OCI-M2 (cell line): Measurements from ENCODE around the gene LRRTM4.
"Not testable (repeated sequence)": the region's sequence is repeated elsewhere in the genome, so short reads cannot be mapped to it uniquely, and the experiment has no call there.

Experiments
- DNase-seq: peaks from one replicate; lab custom pipeline; 2025; ENCODE audit not compliant: unreplicated experiment; lab: John Stamatoyannopoulos, UW

Gene LRRTM4

DNA sequence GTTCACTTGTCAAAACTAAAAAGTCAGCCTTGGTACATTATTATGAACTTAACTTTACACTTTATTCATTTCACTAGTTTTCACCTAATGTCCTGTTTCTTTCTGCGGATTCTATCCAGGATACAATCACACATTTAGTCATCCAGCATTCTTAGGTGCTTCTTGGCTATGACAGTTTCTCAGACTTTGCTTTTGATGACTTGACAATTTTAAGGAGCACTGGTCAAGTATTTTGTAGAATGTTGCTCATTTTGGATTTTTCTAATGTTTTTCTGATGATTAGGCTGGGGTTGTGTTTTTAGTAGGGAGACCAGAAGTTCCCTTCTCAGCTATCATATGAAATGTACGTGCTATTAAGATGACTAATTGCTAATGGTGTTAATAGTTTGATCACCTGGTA, 601.2 kb downstream of the LRRTM4 start:
- no peak for DNase-seq

DNA sequence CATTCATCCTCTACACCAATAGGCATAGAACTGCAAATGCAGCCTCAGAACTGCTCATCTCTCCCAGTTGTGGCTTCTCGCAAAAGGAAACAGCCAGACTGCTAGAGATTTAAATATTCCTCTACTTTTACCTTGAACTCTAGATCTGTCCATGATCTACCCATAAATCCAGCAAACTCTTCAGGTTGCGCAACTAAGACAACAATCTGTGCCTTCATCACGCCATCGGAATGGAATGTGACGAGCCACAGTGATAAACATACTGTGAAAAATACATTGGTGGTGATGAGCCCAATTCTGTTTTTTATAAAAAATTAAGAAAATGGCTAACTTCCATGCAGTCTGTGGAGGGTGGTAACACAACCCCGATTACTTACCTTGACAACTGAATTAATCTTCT, 626.7 kb downstream of the LRRTM4 start:
- no peak for DNase-seq

GRCh38 chr2:76870581-76870980, 651.6 kb downstream of the LRRTM4 start:
- no peak for DNase-seq

DNA sequence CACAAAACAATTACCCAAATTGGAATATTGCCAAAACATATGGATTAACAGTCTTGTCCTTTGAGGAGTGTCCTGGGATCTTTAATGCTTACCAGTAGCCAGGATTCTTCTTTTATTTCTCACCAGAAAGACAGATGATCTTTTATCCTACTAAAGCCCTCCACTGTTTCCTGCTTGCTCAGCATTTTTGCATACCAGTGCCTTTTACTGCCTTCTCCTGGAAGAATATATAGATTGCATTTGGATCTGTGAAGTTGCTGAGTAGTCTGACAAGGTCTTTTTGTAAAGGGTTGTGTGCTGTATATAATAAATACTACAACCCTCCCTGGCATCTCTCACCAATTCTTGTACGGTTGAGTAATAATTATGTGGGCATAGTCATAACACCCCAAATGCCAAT, 652.2 kb downstream of the LRRTM4 start:
- no peak for DNase-seq

DNA sequence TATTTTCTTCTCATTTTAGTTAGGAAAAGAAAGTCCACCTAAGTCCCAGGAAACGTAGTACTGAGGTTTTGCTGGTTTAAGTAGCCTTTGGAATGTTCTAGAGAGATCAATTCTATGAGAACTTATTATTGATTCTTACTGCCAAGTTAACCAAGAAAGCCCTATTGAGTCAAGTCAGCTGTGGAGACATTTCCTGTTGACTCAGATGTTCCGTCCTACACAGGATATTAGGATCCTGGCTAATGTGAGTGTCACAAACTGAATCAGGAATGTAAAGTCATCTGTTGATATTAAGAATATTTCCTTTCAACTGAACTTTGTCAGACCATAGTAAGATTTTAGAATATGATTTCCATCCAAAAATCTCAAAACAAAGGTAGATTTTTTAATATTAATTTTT, 654.3 kb downstream of the LRRTM4 start:
- DNase-seq = no peak

- no peak for DNase-seq
Observed at GRCh38 chr2:76866464-76866863, 655.7 kb downstream of the LRRTM4 start.

DNA sequence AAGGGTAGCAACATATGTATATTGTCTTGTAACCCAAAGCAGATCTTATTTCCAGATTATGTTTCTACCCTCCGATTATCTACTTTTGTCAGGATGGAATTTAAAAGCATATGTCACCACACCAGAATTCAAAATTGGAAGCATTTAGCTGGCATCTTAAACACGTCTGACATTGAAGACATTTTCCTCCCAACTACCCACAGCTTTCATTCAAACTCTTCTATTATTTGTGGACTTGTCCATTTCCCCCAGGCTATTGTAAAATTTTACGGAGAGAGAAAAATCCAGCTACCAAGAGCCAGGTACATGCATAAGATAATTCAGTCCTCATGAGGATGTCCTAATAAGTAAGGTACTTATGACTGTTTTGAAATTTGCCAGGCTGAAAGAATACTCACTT, 659.3 kb downstream of the LRRTM4 start:
- DNase-seq = no peak

GRCh38 chr2:76861708-76862107, 660.5 kb downstream of the LRRTM4 start:
- no peak for DNase-seq

GRCh38 chr2:76851000-76851399, 671.2 kb downstream of the LRRTM4 start:
- DNase-seq = no peak

GRCh38 chr2:76849086-76849485, 673.1 kb downstream of the LRRTM4 start:
- no peak for DNase-seq

DNA sequence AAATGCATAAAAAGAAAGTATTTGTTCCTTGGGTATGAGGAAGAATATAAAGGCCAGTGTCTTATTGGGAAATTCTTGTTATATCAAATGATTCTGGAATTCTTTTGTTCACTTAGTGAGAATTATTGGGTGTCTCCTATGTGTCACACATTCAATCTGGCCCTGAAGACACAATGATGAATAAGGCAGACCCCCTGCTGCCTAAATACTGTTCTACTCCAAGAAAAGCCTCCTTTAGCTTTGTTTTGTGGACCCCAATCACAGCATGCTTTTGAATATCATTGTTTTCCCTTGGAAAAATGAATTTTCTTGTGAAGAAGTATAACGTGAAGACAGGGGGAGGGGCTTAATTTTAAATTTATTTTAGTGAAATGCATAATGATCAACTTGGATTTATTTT, 682.4 kb downstream of the LRRTM4 start:
- DNase-seq = no peak

DNA sequence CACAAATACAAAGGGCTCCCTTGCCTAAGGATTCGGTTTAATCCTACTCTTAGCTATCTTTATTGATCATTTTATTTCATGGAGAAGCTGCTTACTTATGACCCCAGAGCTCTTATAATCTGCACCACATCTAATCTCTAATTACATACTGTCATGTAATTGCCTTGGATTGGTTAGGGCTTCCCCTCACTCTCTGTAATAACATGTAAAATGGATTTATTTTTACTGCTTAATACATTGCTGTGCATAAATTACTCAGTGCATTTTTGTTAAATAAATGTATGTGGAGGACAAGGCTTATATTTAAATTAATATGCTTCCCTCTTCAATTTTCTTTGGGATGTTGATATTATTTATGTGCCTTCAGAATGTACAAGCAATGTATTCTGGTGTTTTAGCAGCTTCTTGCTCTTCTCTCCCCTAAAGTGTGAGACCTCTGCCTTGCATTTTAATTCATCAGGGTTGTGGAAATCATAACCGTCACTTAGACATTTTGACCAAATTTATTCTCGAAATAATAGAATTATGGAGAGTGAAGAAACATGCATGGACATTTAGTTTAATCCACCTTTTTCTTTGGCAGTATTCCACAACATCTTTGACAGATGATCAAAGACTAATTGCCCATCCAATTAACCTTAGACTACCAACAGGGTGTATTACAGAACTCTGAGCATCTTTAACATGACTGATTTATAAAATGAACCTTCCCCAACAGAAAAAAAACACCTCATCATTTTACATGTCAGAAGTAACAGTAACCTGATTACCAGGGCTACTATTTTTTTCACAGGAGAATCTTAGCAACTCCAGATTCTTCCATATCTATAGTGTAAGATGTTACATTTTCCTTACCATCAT, 692.6 kb downstream of the LRRTM4 start:
- DNase-seq = no peak

DNA sequence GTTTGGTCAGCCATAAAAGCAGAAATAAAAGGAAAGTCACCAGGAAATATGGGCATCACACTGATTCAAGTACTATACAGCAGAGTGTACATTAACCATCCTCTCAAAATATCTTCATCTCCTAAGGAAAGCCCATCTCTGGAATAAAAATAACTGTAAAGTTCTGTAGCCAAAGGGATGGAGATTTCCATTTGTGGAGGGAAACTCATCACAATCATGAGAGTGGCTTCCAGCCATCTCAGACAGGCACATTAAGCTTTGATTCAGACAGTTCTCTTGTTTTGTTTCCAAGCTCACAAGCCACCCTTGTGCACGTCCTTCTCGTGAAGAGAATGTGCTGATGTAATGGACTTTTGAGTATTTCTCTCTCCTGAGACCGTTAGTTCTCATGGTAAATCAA, 695.5 kb downstream of the LRRTM4 start:
- DNase-seq = no peak

DNA sequence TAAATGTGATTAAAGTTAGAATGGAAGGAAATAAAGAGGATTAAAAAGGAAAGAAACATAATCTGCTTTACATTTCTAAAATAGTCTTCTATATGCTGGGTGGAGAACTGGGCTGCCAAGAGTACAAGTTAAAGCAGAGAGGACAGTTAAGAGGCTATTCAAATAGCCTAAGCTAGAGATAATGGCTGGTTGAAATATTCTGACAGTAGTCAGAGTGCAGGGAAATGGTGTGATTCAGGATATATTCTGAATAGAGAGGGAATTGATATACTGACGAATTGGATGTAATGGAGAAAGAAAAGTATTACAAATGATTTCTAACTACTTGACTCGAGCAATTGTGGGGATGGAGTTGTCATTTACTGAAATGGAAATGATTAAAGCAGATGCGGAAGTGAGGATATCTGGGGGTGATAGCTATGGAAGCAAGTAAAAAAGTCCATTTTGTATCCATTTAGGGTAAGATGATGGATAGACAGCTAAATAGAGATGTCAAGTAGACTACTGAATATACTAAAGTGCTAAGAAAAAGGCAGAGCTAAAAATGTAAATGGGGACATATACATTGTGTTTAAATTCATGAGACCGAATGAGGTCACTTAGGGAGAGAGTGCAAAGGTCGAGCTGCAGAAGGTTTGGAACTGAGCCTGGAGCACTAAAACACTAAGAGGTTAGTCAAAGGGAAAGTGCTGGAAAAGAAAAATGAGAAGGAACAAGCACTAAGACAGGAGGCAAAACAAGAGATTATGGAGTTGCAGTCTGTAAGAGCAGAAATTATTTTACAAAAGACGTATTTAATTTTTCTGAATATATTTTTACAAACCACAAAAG, 696.8 kb downstream of the LRRTM4 start:
- DNase-seq = no peak

DNA sequence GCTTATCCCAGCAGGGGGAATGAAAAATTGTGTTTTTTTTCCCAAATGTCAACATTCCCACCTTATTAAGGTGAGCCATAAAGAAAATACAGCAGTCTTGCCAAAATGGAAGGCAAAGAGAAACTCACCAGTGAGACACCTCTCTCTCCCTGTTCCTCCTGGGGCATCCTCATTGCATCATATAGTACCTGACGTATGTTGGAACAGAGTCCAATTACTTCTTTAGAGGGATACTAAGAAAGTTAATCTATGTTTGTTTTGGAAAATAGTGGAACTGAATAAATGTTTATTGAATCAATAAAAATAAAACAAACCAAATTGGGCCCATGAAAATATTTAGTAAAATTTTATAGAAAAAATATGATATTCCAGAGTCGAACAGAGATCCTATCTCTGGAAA, 700.4 kb downstream of the LRRTM4 start:
- no peak for DNase-seq

DNA sequence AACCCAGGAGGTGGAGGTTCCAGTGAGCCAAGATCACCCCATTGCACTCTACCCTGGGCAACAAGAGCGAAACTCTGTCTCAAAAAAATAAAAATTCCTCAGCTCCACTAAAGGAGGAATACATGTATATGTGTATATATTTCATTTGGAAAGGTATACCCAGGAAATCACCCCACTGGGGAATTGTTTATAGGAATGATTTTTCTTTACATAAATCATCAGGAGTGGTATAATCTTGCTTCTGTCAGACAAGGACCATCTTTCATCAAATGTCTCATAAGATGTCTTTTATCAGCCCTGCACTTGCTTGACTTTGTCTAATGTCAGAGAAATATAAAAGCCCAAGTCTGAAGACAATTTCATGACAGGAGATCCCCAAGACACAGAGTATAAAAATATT, 709.1 kb downstream of the LRRTM4 start:
- no peak for DNase-seq

DNA sequence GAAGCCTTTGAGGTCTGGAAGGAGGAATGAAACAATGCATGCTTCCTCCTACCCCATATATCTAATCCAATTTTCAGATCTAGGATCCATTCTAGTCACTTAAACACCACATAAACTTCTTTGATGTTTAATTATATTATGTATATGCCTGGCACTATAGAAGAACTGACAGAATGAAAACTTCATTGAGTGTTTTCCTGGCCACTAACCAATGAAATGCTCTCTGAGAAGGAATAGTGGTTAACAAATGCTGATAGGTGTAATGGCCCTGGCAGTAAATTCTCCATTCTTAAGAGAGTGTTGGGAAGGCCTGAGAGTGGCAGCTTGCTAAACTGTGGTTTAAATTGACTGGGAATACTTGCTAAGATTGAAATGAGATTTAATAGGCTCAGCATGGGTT, 710.0 kb downstream of the LRRTM4 start:
- DNase-seq = no peak

DNA sequence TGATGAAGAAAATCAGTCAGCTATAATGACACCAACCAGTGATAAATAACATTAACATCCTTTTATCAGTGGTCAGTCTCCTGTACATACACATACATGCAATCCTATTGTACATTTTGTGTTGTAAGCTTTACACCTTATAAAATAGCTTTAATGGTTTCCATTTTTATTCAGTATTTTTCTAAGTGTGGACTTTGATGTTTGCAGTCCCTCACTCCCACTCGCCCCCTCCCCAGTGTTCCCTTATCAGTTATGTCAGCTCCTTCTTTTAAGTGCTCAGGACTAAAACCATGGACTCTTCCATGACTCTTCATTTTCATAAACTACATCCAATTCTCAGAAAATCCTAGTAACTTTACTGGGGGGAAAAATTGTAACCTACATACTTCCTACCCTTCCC, 713.0 kb downstream of the LRRTM4 start:
- no peak for DNase-seq

GRCh38 chr2:76808732-76809131, 713.4 kb downstream of the LRRTM4 start:
- DNase-seq = no peak

DNA sequence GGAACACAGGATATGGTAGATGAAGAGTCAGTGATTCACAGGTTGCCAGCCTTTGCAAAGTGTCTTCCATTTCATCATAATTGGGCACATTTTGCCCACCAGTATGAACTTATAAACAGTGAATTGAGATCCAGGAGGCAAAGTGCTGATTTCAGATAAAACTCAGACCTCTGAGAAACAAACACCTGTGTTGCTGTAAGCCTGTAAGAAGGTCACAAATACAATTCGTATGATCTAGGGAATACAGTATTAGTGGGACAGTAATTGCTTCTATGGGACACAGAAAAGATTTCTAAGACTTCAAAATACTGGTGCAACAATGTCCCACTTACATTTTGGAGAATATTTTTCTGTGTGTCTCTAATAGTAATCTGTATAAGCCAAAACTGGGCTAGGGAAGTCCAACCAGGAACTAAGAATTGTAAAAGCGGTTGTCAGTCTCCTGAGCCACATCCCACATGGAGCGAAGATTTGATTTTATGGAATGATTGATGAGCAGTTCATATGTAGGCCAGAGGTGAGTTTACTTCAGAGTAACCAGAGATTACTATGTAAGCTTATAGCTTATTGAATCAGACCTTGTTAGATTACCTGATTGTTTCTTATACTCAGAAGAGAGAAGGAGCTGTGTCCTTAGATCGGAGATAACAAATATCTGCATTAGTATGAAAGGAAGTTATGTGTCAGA, 728.4 kb downstream of the LRRTM4 start:
- no peak for DNase-seq

DNA sequence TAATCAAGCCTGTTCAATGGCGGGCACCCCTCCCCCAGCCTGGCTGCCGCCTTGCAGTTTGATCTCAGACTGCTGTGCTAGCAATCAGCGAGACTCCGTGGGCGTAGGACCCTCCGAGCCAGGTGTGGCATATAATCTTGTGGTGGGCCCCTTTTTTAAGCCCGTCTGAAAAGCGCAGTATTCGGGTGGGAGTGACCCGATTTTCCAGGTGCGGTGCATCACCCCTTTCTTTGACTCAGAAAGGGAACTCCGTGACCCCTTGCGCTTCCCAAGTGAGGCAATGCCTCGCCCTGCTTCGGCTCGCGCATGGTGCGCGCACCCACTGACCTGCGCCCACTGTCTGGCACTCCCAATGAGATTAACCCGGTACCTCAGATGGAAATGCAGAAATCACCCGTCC, 740.9 kb downstream of the LRRTM4 start:
- DNase-seq = not testable (repeated sequence)

GRCh38 chr2:76763276-76763675, 758.9 kb downstream of the LRRTM4 start:
- no peak for DNase-seq
